Loucy (cell line): ENCODE results near the gene TMEM86B.

Source experiments
- H2AFZ ChIP-seq: fragments of 200-600 bp; sonication (generic); 2 replicates; pipeline ENCODE4 v1.6.0; 2016; ENCODE audit warnings: antibody characterized with exemption, mild to moderate bottlenecking, low read length, moderate library complexity
- H3F3A ChIP-seq: fragments of 200-600 bp; 2 replicates; pipeline ENCODE4 v1.6.0; 2016; ENCODE audit warnings: antibody characterized with exemption, low read depth, mild to moderate bottlenecking
- H3K27me3 ChIP-seq: fragments of 200-600 bp; sonication (generic); 2 replicates; pipeline ENCODE4 v1.6.1; 2014; ENCODE audit warnings: low read length, mild to moderate bottlenecking; ENCODE audit not compliant: insufficient read depth, poor library complexity, severe bottlenecking
- H3K36me3 ChIP-seq: fragments of 200-600 bp; sonication (generic); 2 replicates; pipeline ENCODE4 v1.6.1; 2016; ENCODE audit warnings: low read length; ENCODE audit not compliant: insufficient read depth
- H3K4me1 ChIP-seq: fragments of 200-600 bp; sonication (generic); 2 replicates; pipeline ENCODE4 v1.5.1; 2014; ENCODE audit warnings: low read length, mild to moderate bottlenecking; ENCODE audit not compliant: insufficient read depth, poor library complexity, severe bottlenecking
- H3K4me2 ChIP-seq: fragments of 200-600 bp; sonication (generic); 2 replicates; pipeline ENCODE4 v1.6.0; 2014; ENCODE audit warnings: antibody characterized with exemption, low read length, low read depth, mild to moderate bottlenecking; ENCODE audit not compliant: poor library complexity, severe bottlenecking
- H3K4me3 ChIP-seq: fragments of 200-600 bp; sonication (generic); 2 replicates; pipeline ENCODE4 v1.5.1; 2014; ENCODE audit warnings: low read length, mild to moderate bottlenecking, mixed read lengths; ENCODE audit not compliant: poor library complexity, severe bottlenecking
- H3K79me2 ChIP-seq: fragments of 200-600 bp; sonication (generic); 2 replicates; pipeline ENCODE4 v1.6.1; 2014; ENCODE audit warnings: low read length; ENCODE audit not compliant: insufficient read depth
- H3K9ac ChIP-seq: fragments of 200-600 bp; sonication (generic); 2 replicates; pipeline ENCODE4 v1.6.0; 2014; ENCODE audit warnings: mild to moderate bottlenecking, low read depth, low read length, moderate library complexity; ENCODE audit not compliant: poor library complexity, severe bottlenecking
- H3K9me2 ChIP-seq: fragments of 200-600 bp; sonication (generic); replicated peaks from 2 replicates; pipeline ENCODE4 v1.6.1; 2016; ENCODE audit warnings: low read depth, low read length, mixed read lengths
- H3K9me3 ChIP-seq: fragments of 200-600 bp; sonication (generic); 2 replicates; pipeline ENCODE4 v1.6.1; 2014; ENCODE audit warnings: mild to moderate bottlenecking, antibody characterized with exemption, low read length, low read depth; ENCODE audit not compliant: insufficient read depth
- H4K20me1 ChIP-seq: fragments of 200-600 bp; sonication (generic); 2 replicates; pipeline ENCODE4 v1.6.0; 2014; ENCODE audit warnings: antibody characterized with exemption, low read length, mild to moderate bottlenecking; ENCODE audit not compliant: insufficient read depth, poor library complexity, severe bottlenecking
- CTCF ChIP-seq: fragments of 200-600 bp; sonication (generic); conservative IDR thresholded peaks from 2 replicates; pipeline ENCODE4 v1.5.1; 2014; ENCODE audit warnings: mild to moderate bottlenecking, antibody characterized with exemption, low read length
- EZH2phosphoT487 ChIP-seq: fragments of 200-600 bp; IDR thresholded peaks from 2 replicates; pipeline ENCODE4 v1.6.1; 2018; ENCODE audit warnings: antibody characterized with exemption, mild to moderate bottlenecking, moderate library complexity, borderline replicate concordance

Gene TMEM86B

GRCh38 chr19:55179606-55180484, 48.7 kb downstream of the TMEM86B start, which contains the start of gene SYT5:
Gene SYT5, minus strand, starts transcription at chr19:55180289. Its CDS starts 1,248 bp downstream, at chr19:55179041.
- Histone ChIP-seq H3K9me3 (no peaks in the 10 kb centered on the region), H3K27me3 (no peaks in the 10 kb centered on the region), H3K4me3 (peak within 1 kb of the TSS; percentile 59), H3K36me3 (no peaks in the 10 kb centered on the region), H2AFZ (no peak within 1 kb of the TSS), H3K4me2 (peak within 1 kb of the TSS; percentile 41), H3K9me2 (no peaks in the 10 kb centered on the region), H4K20me1 (no peaks in the 10 kb centered on the region), H3K79me2 (no peaks in the 10 kb centered on the region), H3K9ac (no peak within 1 kb of the TSS), H3K4me1 (peaks cover 7% of the 10 kb centered on the region), H3F3A (no peaks in the 10 kb centered on the region)
- TF ChIP-seq CTCF = no peak

GRCh38 chr19:55178781-55179599, 49.6 kb downstream of the TMEM86B start:
- TF ChIP-seq CTCF (no peak), EZH2phosphoT487 (no peak)

More at GRCh38 chr19:55178781-55179599, 49.6 kb downstream of the TMEM86B start:
- Histone ChIP-seq H3K9ac (no peak overlapping the region), H3K79me2 (no peaks in the 10 kb centered on the region), H3K9me2 (no peaks in the 10 kb centered on the region), H3K4me1 (peaks cover 7% of the 10 kb centered on the region), H3K9me3 (no peaks in the 10 kb centered on the region), H3K36me3 (no peaks in the 10 kb centered on the region), H3K4me2 (peak overlapping the region; percentile 41), H3F3A (no peaks in the 10 kb centered on the region), H3K4me3 (peak overlapping the region; percentile 59), H4K20me1 (no peaks in the 10 kb centered on the region), H2AFZ (no peak overlapping the region), H3K27me3 (no peaks in the 10 kb centered on the region)
